K562 (cell line): ENCODE measurements around the gene SLC33A1. TPM values are rescaled to one million over a fixed set of nuclear protein-coding genes. Genes with fewer than 3 reads are reported as not detected.

Source experiments
- CEBPB ChIP-seq: fragments of 450-650 bp; IDR thresholded peaks from 2 replicates; pipeline ENCODE4 v1.6.1; 2016; ENCODE audit warnings: missing genetic modification characterization, missing compliant biosample characterization
- CEBPG ChIP-seq, 3 experiments: fragments of 200-800 bp in 1 of 3; sonication (Bioruptor generic) in 1 of 3; sonication (generic) in 1 of 3; formaldehyde crosslinking in 1 of 3; IDR thresholded peaks in 2 of 3; conservative IDR thresholded peaks in 1 of 3; 2 replicates each; pipeline versions ENCODE4 v1.6.1 to v1.8.0; 2016 to 2022; ENCODE audit warnings: missing compliant biosample characterization in 2 of 3, missing genetic modification characterization in 2 of 3, mild to moderate bottlenecking in 1 of 3, missing genetic modification reagents in 1 of 3
- E4F1 ChIP-seq: fragments of 250-450 bp; sonication (Bioruptor Pico); IDR thresholded peaks from 2 replicates; pipeline ENCODE4 v1.5.0; 2021; ENCODE audit warnings: mild to moderate bottlenecking, borderline replicate concordance
- ESRRA ChIP-seq: fragments of 450-650 bp; IDR thresholded peaks from 2 replicates; pipeline ENCODE4 v1.6.1; 2014; ENCODE audit warnings: low read depth, mild to moderate bottlenecking, moderate library complexity, borderline replicate concordance
- ESRRB ChIP-seq: fragments of 250-450 bp; sonication (Bioruptor Pico); IDR thresholded peaks from 2 replicates; pipeline ENCODE4 v1.5.0; 2020; ENCODE audit warnings: mild to moderate bottlenecking, moderate library complexity, borderline replicate concordance
- HMBOX1 ChIP-seq: sonication (generic); IDR thresholded peaks from 2 replicates; pipeline ENCODE4 v1.6.1; 2016
- MNT ChIP-seq, 2 experiments: fragments of 450-650 bp; conservative IDR thresholded peaks; 2 replicates each; pipeline ENCODE4 v1.6.1; 2017; ENCODE audit warnings: mild to moderate bottlenecking in 2 of 2, moderate library complexity in 2 of 2
- MYC ChIP-seq, 2 experiments: fragments of 250-450 bp in 1 of 2; sonication (Bioruptor Pico) in 1 of 2; IDR thresholded peaks; 2 replicates each; pipeline versions ENCODE4 v1.5.1 to v1.6.1; 2012 to 2021; ENCODE audit warnings: low read depth in 2 of 2, borderline replicate concordance in 1 of 2, improper control_type of control experiment in 1 of 2, low read length in 1 of 2, mild to moderate bottlenecking in 1 of 2, moderate library complexity in 1 of 2
- NCOA4 ChIP-seq: fragments of 450-650 bp; IDR thresholded peaks from 2 replicates; pipeline ENCODE4 v1.6.1; 2018; ENCODE audit warnings: mild to moderate bottlenecking; ENCODE audit not compliant: partially characterized antibody
- NFATC3 ChIP-seq: fragments of 450-650 bp; IDR thresholded peaks from 2 replicates; pipeline ENCODE4 v1.6.1; 2017; ENCODE audit warnings: mild to moderate bottlenecking
- NFRKB ChIP-seq: fragments of 450-650 bp; IDR thresholded peaks from 2 replicates; pipeline ENCODE4 v1.6.1; 2016; ENCODE audit warnings: low read depth
- SRSF1 ChIP-seq: fragments of 200-400 bp; formaldehyde crosslinking; IDR thresholded peaks from 2 replicates; pipeline ENCODE4 v1.6.1; 2017; ENCODE audit warnings: mild to moderate bottlenecking, low read depth, low read length, moderate library complexity
- STAT6 ChIP-seq: sonication (generic); formaldehyde crosslinking; IDR thresholded peaks from 2 replicates; pipeline ENCODE4 v1.8.1; 2023; ENCODE audit warnings: mild to moderate bottlenecking, missing genetic modification reagents
- TCF7 ChIP-seq: sonication (generic); IDR thresholded peaks from 2 replicates; pipeline ENCODE4 v1.6.1; 2016; ENCODE audit warnings: antibody characterized with exemption, borderline replicate concordance
- TCFL5 ChIP-seq: fragments of 250-450 bp; sonication (Bioruptor Pico); conservative IDR thresholded peaks from 2 replicates; pipeline ENCODE4 v1.6.1; 2021; ENCODE audit warnings: mild to moderate bottlenecking, moderate library complexity, matching md5 sums
- TEAD2 ChIP-seq: fragments of 450-650 bp; IDR thresholded peaks from 2 replicates; pipeline ENCODE4 v1.6.1; 2016; ENCODE audit warnings: missing genetic modification characterization, control low read depth, missing compliant biosample characterization
- ZNF586 ChIP-seq: fragments of 450-650 bp; formaldehyde crosslinking; conservative IDR thresholded peaks from 2 replicates; pipeline ENCODE4 v1.4.0; 2020; ENCODE audit warnings: mild to moderate bottlenecking, moderate library complexity
- polyA plus RNA-seq, 8 experiments: library from polyadenylated mRNA; depleted of rRNA in 4 of 8; stranded (reverse) in 5 of 8; unstranded in 3 of 8; fragments of >200 nt; fragmentation: Nextera tagmentation in 2 of 8; fragmentation: Illumina TruSeq in 1 of 8; extraction: Ambion mirVana in 2 of 8; extraction: Trizol in 1 of 8; gene quantifications; 2 replicates each; pipeline versions ENCODE4 v1.2.1 to v1.2.3, GENCODE V29; 2011 to 2014; ENCODE audit warnings: inconsistent platforms in 1 of 8, missing spikeins in 1 of 8
- total RNA-seq, 7 experiments: library from RNA; depleted of rRNA in 6 of 7; stranded (reverse); fragments of >200 nt in 6 of 7; fragmentation: Illumina TruSeq in 2 of 7; extraction: Trizol in 2 of 7; gene quantifications; 2 replicates each; pipeline versions ENCODE4 v1.2.1 to v1.2.3, GENCODE V29; 2011 to 2021; ENCODE audit warnings: low replicate concordance in 1 of 7

SLC33A1 gene
- total and polyA plus RNA-seq, 9 of the 15 experiments (the other 6 are each of a cell fraction or from before 2014, with no cell fraction given): 6.2 to 26.8 (median 19.6) TPM

- no peak for TF ChIP-seq E4F1 (CRISPR knock-in tag)
- no peak for TF ChIP-seq TCFL5
- TF ChIP-seq NFATC3: no peak
- TF ChIP-seq SRSF1: no peak
- no peak; the same call in 1 of the 2 replicates for TF ChIP-seq CEBPG (CRISPR knock-in tag; IDR thresholded peaks at IDR 0.05)
- TF ChIP-seq CEBPG (tag; conservative IDR thresholded peaks at IDR 0.05 in 1 of 2, IDR thresholded peaks at IDR 0.05 in 1 of 2): peak; percentile 22 to 59; a peak in 2 of 4 replicates
- no peak for TF ChIP-seq NCOA4
- TF ChIP-seq CEBPB (tag): peak; percentile 58
- no peak for TF ChIP-seq MNT (conservative IDR thresholded peaks at IDR 0.05)
- TF ChIP-seq NFRKB: no peak
- no peak for TF ChIP-seq MYC (IDR thresholded peaks at IDR 0.05; ENCODE audit: low read depth, low read length)
- TF ChIP-seq MYC (CRISPR knock-in tag; IDR thresholded peaks at IDR 0.05; ENCODE audit: borderline replicate concordance, low read depth): no peak
- no peak for TF ChIP-seq ESRRA
- TF ChIP-seq ZNF586 (CRISPR knock-in tag): no peak
- no peak for TF ChIP-seq TEAD2 (tag)
- TF ChIP-seq TCF7: no peak
- no peak for TF ChIP-seq STAT6 (CRISPR knock-in tag)
- TF ChIP-seq ESRRB: no peak
- no peak for TF ChIP-seq HMBOX1
Measured at GRCh38 chr3:155805204-155805801, 48.9 kb downstream of the SLC33A1 start (continued).
